Breast epithelium (tissue), 4 donors: ENCODE results near the gene ADNP. TPM values are rescaled to one million over a fixed set of nuclear protein-coding genes. Genes with fewer than 3 reads are reported as not detected.

ENCODE experiments used
- DNase-seq, 2 donors: peaks; one replicate each; pipeline ENCODE4 v3.0.0-alpha.2; 2019; ENCODE audit warnings: low spot score in 2 of 2
- H3K27ac ChIP-seq, 2 donors: fragments of 200-600 bp; sonication (generic) in 1 of 2; one replicate each; pipeline ENCODE4 v1.5.1; 2016 to 2019; ENCODE audit warnings: mild to moderate bottlenecking in 1 of 2
- H3K27me3 ChIP-seq, 2 donors: fragments of 200-600 bp; sonication (generic) in 1 of 2; one replicate each; pipeline versions ENCODE4 v1.5.1 to v1.6.0; 2017 to 2019; ENCODE audit warnings: control low read depth in 1 of 2, mild to moderate bottlenecking in 1 of 2
- H3K36me3 ChIP-seq: fragments of 200-600 bp; one replicate; pipeline ENCODE4 v1.5.1; 2019
- H3K4me1 ChIP-seq, 2 donors: fragments of 200-600 bp; sonication (generic); one replicate each; pipeline ENCODE4 v1.5.1; 2016 to 2019; ENCODE audit warnings: control low read depth in 1 of 2
- H3K4me3 ChIP-seq, 3 donors: fragments of 200-600 bp; sonication (generic); 1 replicate in 2 of 3; 2 replicates in 1 of 3; pipeline ENCODE4 v1.5.1; 2016 to 2019; ENCODE audit warnings: mild to moderate bottlenecking in 3 of 3, moderate library complexity in 2 of 3
- H3K9me3 ChIP-seq, 2 donors: fragments of 200-600 bp; sonication (generic) in 1 of 2; one replicate each; pipeline ENCODE4 v1.5.1; 2016 to 2019; ENCODE audit warnings: control low read depth in 1 of 2
- CTCF ChIP-seq, 3 donors: fragments of 450-650 bp; IDR thresholded peaks; one replicate each; pipeline ENCODE4 v1.5.1; 2016 to 2017; ENCODE audit warnings: antibody characterized with exemption in 3 of 3, mild to moderate bottlenecking in 3 of 3, moderate library complexity in 3 of 3
- POLR2A ChIP-seq: fragments of 450-650 bp; IDR thresholded peaks from one replicate; pipeline ENCODE4 v1.6.1; 2016; ENCODE audit warnings: antibody characterized with exemption, mild to moderate bottlenecking, moderate library complexity
- POLR2AphosphoS5 ChIP-seq, 3 donors: sonication (generic); formaldehyde crosslinking; IDR thresholded peaks; one replicate each; pipeline ENCODE4 v1.6.1; 2017; ENCODE audit warnings: antibody characterized with exemption in 3 of 3
- intact Hi-C: fragments of 100-400 bp; cut with DNase I; formaldehyde crosslinking; loops from one replicate; pipeline ENCODE4 v1.15.1; 2023; ENCODE audit warnings: low total_unique reads
- total RNA-seq, 3 donors: library from RNA; depleted of rRNA; stranded (reverse); fragments of >200 nt; gene quantifications; one replicate each; pipeline ENCODE4 v1.1.0, GENCODE V29; 2016

The ADNP gene
- total RNA-seq, 3 donors from 2014 or later = 51.7 to 70.2 (median 60.0) TPM

GRCh38 chr20:50893620-50894019 is 37.6 kb downstream of the ADNP start:
- intact Hi-C loops = no loop called here
- TF ChIP-seq CTCF (IDR thresholded peaks at IDR 0.05) (no peak), POLR2A (no peak), POLR2AphosphoS5 (IDR thresholded peaks at IDR 0.05) (no peak)
- DNase-seq = no peak
- no peaks in the 10 kb centered on the region for H3K27me3 ChIP-seq
- no peak overlapping the region for H3K27ac ChIP-seq
- no peaks in the 10 kb centered on the region for H3K9me3 ChIP-seq
- H3K4me1 ChIP-seq = no peaks in the 10 kb centered on the region
- H3K4me3 ChIP-seq = no peak overlapping the region
- no peaks in the 10 kb centered on the region for H3K36me3 ChIP-seq

- Histone ChIP-seq H3K27ac (no peak overlapping the region), H3K9me3 (no peaks in the 10 kb centered on the region), H3K36me3 (no peaks in the 10 kb centered on the region), H3K27me3 (no peaks in the 10 kb centered on the region), H3K4me1 (no peaks in the 10 kb centered on the region), H3K4me3 (no peak overlapping the region)
- DNase-seq = no peak
- TF ChIP-seq POLR2AphosphoS5 (IDR thresholded peaks at IDR 0.05) (no peak), CTCF (IDR thresholded peaks at IDR 0.05) (no peak), POLR2A (no peak)
- intact Hi-C loops = no loop called here
Observed at GRCh38 chr20:50892394-50892793, 38.8 kb downstream of the ADNP start.

- H3K36me3 ChIP-seq = no peaks in the 10 kb centered on the region
- intact Hi-C loops = no loop called here
Observed at GRCh38 chr20:50891138-50891537, 40.1 kb downstream of the ADNP start.

GRCh38 chr20:50887576-50887975 is 43.7 kb downstream of the ADNP start:
- no peak overlapping the region for H3K27ac ChIP-seq
- H3K4me3 ChIP-seq = no peak overlapping the region
- intact Hi-C loops = no loop called here
- no peak for TF ChIP-seq POLR2AphosphoS5 (IDR thresholded peaks at IDR 0.05)
- no peak for TF ChIP-seq POLR2A
- no peak for TF ChIP-seq CTCF (IDR thresholded peaks at IDR 0.05)
- no peak for DNase-seq
- H3K4me1 ChIP-seq = no peaks in the 10 kb centered on the region
- H3K36me3 ChIP-seq = no peaks in the 10 kb centered on the region
- H3K9me3 ChIP-seq = no peaks in the 10 kb centered on the region
- no peaks in the 10 kb centered on the region for H3K27me3 ChIP-seq

More at GRCh38 chr20:50891138-50891537, 40.1 kb downstream of the ADNP start:
- H3K27me3 ChIP-seq = no peaks in the 10 kb centered on the region
- TF ChIP-seq CTCF (IDR thresholded peaks at IDR 0.05) = no peak
- TF ChIP-seq POLR2A = no peak
- TF ChIP-seq POLR2AphosphoS5 (IDR thresholded peaks at IDR 0.05) = no peak
- H3K9me3 ChIP-seq = no peaks in the 10 kb centered on the region
- no peak for DNase-seq
- no peak overlapping the region for H3K4me3 ChIP-seq
- H3K4me1 ChIP-seq = no peaks in the 10 kb centered on the region
- H3K27ac ChIP-seq = no peak overlapping the region

GRCh38 chr20:50886184-50886790 is 45.0 kb downstream of the ADNP start:
- no peak overlapping the region for H3K4me3 ChIP-seq
- H3K4me1 ChIP-seq = no peaks in the 10 kb centered on the region
- no peak for DNase-seq
- H3K36me3 ChIP-seq = no peaks in the 10 kb centered on the region
- no peak overlapping the region for H3K27ac ChIP-seq
- TF ChIP-seq POLR2A = no peak
- no peak for TF ChIP-seq CTCF (IDR thresholded peaks at IDR 0.05)
- no peak for TF ChIP-seq POLR2AphosphoS5 (IDR thresholded peaks at IDR 0.05)
- no peaks in the 10 kb centered on the region for H3K27me3 ChIP-seq
- intact Hi-C loops = no loop called here
- H3K9me3 ChIP-seq = no peaks in the 10 kb centered on the region
